D721Med (cell line): Measurements from ENCODE around the gene RPS24.
A peak's percentile ranks its signal among the peaks of the same experiment; 100 is the strongest.
"Not testable (repeated sequence)": the region's sequence is repeated elsewhere in the genome, so short reads cannot be mapped to it uniquely, and the experiment has no call there.

ENCODE experiments used
- DNase-seq: peaks from one replicate; pipeline ENCODE4 v3.0.0; 2011; ENCODE audit warnings: low spot score; ENCODE audit not compliant: insufficient read length
- FAIRE-seq: peaks from 2 replicates; lab custom pipeline; 2011; peaks lifted over from hg19 to GRCh38; lab: Jason Lieb, UNC
- CTCF ChIP-seq: IDR thresholded peaks from 2 replicates; pipeline ENCODE4 v1.5.1; 2012; ENCODE audit warnings: mild to moderate bottlenecking, control low read depth; ENCODE audit not compliant: insufficient read depth; ENCODE audit errors: missing control alignments

Gene RPS24

DNA sequence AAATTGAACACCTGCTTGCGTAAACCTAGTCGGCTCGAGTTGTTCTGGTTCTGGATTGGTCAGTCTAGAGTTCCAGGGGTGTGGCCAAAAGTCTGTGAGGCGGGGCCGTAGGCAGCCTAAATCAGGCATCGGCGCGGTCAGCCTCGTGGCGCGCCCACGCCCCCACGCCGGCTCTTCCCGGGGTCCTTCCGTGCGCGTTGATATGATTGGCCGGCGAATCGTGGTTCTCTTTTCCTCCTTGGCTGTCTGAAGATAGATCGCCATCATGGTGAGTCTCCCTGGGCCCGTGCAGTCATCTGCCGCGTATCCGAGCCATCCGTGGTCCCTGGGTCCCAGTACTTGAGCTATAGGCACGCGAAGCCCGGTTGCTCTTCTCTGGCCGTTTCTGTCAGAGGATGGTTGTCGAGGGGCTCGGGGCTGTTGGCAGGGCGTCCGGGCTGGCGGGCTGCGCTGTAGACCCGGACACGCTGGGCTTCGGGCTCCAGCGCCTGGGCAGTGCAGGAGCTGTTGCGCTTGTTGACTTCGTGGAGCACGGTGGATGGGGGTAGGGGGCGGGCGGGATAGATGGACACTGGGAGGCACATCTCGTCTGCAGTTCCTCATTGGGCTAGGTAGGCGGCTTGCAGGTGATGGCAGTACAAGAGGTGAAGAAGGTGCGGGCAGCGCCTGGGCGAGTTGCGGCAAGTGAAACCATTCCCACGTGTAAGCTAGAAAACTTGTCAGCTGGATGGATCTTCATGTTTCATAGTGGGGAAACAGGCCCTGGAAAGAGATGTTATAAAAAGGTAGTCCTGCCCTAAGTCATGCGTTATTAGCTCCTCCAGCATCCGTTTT, at the start of gene RPS24:
Gene RPS24, plus strand, starts transcription at position 227 of the 834 bp plus-strand sequence. Its CDS starts 39 bp downstream, at position 266.
- DNase-seq, result peak; percentile 91
- no peak for TF ChIP-seq CTCF
- no peak for FAIRE-seq

- DNase-seq (no peak), FAIRE-seq (no peak)
- no peak for TF ChIP-seq CTCF
These were observed 48.7 kb upstream of the RPS24 start for GRCh38 chr10:77984986-77985385.

DNA sequence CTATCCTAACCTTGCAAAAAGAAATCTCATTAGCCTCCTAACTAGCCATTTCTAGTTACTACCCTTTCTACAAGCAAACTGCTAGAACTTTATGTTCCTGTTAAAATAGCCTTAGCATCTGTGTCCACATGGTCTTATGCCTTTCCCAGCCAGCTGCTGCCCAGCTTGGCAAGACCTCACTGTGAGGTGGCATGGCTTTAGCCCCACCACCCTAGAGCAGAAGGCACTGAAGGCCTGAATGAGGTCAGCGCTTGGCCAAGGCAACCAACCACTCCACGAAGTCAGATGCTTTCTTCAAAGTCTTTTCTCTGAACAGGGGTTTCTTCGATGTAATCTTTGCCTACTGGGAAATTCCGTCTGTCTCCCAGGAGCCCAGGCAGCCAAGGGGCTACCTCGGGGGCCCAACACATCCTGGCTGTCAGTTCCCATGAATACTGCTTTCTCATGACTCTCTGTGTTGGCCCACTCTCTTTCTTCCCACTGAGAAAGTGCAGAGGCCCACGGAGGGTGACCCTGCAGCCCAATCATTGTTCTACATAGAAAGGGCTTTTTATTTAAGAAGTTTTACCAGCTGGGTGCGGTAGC, 45.9 kb upstream of the RPS24 start:
- FAIRE-seq, result no peak
- DNase-seq, result no peak
- TF ChIP-seq CTCF, result no peak

- DNase-seq (peak; percentile 43), FAIRE-seq (peak; percentile 87)
- TF ChIP-seq CTCF, result no peak
These were observed 44.5 kb upstream of the RPS24 start for GRCh38 chr10:77989081-77989724.

DNA sequence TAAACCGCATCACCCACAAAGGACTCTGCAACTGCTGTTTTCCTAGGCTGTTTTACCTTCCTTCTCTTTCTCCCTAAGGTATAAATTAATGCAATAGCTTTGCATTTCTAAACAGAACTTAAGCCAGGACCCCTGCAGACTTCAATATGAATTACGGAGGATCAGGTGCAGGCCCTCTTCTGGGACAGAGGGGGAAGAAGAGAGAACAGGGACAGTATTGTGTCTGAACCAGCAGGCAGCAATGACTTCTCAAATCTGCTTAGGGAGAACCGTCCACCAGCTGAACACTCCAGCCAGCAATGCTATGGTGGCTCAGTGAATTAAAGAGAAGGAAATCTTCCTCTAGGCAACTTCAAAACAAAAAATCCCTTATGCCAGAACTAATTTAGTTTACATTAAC, 40.0 kb upstream of the RPS24 start:
- no peak for FAIRE-seq
- TF ChIP-seq CTCF, result no peak
- no peak for DNase-seq

DNA sequence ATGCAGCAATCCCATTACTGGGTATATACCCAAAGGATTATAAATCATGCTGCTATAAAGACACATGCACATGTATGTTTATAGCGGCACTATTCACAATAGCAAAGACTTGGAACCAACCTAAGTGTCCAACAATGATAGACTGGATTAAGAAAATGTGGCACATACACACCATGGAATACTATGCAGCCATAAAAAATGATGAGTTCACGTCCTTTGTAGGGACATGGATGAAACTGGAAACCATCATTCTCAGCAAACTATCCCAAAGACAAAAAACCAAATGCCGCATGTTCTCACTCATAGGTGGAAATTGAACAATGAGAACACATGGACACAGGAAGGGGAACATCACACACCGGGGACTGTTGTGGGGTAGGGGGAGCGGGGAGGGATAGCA, 34.9 kb upstream of the RPS24 start:
- DNase-seq, FAIRE-seq: not testable (repeated sequence)

- no peak for TF ChIP-seq CTCF
- no peak for FAIRE-seq
These were observed 33.5 kb upstream of the RPS24 start for GRCh38 chr10:78000206-78000605.

More at GRCh38 chr10:78000206-78000605, 33.5 kb upstream of the RPS24 start:
- no peak for DNase-seq
